ENCODE data around the gene PDE10A.
"Not testable (repeated sequence)": the region's sequence is repeated elsewhere in the genome, so short reads cannot be mapped to it uniquely, and the experiment has no call there.

PDE10A gene

GRCh38 chr6:165615636-165616035 lies 47.4 kb downstream of the PDE10A start:
- intact Hi-C loops (cut with DNase I; ENCODE audit: low total_unique reads) = no loop called here
- TF ChIP-seq, protein P1, sequence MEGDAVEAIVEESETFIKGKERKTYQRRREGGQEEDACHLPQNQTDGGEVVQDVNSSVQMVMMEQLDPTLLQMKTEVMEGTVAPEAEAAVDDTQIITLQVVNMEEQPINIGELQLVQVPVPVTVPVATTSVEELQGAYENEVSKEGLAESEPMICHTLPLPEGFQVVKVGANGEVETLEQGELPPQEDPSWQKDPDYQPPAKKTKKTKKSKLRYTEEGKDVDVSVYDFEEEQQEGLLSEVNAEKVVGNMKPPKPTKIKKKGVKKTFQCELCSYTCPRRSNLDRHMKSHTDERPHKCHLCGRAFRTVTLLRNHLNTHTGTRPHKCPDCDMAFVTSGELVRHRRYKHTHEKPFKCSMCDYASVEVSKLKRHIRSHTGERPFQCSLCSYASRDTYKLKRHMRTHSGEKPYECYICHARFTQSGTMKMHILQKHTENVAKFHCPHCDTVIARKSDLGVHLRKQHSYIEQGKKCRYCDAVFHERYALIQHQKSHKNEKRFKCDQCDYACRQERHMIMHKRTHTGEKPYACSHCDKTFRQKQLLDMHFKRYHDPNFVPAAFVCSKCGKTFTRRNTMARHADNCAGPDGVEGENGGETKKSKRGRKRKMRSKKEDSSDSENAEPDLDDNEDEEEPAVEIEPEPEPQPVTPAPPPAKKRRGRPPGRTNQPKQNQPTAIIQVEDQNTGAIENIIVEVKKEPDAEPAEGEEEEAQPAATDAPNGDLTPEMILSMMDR (IDR thresholded peaks at IDR 0.05) = no peak
- Histone ChIP-seq H3K27me3 (no peaks in the 10 kb centered on the region), H3K27ac (peak overlapping the region; percentile 42 to 71), H3K36me3 (no peaks in the 10 kb centered on the region), H3K4me3 (peak overlapping the region; percentile 39 to 46), H3K9me3 (no peaks in the 10 kb centered on the region), H3K4me1 (peaks cover 0 to 7% (median 0%) of the 10 kb centered on the region in 4 donors)
- DNase-seq = no peak

DNA sequence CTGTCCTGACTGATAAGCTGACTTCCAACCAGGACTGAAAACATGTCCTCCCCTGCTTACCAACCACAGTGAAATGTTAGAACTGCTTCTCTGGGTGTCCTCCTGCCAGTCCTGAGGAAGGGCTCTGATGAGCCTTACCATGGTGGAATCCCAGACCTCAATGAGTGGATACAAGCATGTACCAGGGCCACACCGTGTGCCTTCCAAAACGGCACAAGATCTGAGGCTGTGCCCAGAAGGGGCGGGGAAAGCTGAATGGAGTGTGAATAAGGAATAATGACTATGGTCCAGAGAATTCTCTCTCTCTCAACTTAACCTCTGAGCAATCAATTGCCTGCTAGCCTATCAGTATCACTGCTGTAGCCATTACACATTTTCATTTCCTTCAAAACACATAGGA lies 51.7 kb downstream of the PDE10A start:
- Histone ChIP-seq H3K36me3 (no peaks in the 10 kb centered on the region), H3K9me3 (no peaks in the 10 kb centered on the region), H3K27me3 (no peaks in the 10 kb centered on the region), H3K27ac (no peak overlapping the region), H3K4me1 (peaks cover 0 to 2% (median 0%) of the 10 kb centered on the region in 4 donors), H3K4me3 (no peak overlapping the region)
- TF ChIP-seq, protein P1 (IDR thresholded peaks at IDR 0.05) = no peak
- no peak for DNase-seq
- intact Hi-C loops (cut with DNase I; ENCODE audit: low total_unique reads) = no loop called here

DNA sequence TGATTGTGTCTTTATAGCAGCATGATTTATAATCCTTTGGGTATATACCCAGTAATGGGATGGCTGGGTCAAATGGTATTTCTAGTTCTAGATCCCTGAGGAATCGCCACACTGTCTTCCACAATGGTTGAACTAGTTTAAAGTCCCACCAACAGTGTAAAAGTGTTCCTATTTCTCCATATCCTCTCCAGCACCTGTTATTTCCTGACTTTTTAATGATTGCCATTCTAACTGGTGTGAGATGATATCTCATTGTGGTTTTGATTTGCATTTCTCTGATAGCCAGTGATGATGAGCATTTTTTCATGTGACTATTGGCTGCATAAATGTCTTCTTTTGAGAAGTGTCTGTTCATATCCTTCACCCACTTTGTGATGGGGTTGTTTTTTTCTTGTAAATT lies 54.5 kb downstream of the PDE10A start:
- intact Hi-C loops (cut with DNase I; ENCODE audit: low total_unique reads); H3K9me3 ChIP-seq; H3K4me3 ChIP-seq; H3K27ac ChIP-seq; H3K4me1 ChIP-seq; DNase-seq; H3K36me3 ChIP-seq; H3K27me3 ChIP-seq: not testable (repeated sequence)

GRCh38 chr6:165606740-165607008 lies 56.4 kb downstream of the PDE10A start:
- intact Hi-C loops (cut with DNase I; ENCODE audit: low total_unique reads) = no loop called here
- no peak overlapping the region for H3K4me3 ChIP-seq
- H3K36me3 ChIP-seq = no peaks in the 10 kb centered on the region
- no peaks in the 10 kb centered on the region for H3K27me3 ChIP-seq
- DNase-seq = no peak
- no peak overlapping the region for H3K27ac ChIP-seq
- H3K4me1 ChIP-seq = no peaks in the 10 kb centered on the region
- TF ChIP-seq, protein P1 (IDR thresholded peaks at IDR 0.05) = no peak
- H3K9me3 ChIP-seq = no peaks in the 10 kb centered on the region

DNA sequence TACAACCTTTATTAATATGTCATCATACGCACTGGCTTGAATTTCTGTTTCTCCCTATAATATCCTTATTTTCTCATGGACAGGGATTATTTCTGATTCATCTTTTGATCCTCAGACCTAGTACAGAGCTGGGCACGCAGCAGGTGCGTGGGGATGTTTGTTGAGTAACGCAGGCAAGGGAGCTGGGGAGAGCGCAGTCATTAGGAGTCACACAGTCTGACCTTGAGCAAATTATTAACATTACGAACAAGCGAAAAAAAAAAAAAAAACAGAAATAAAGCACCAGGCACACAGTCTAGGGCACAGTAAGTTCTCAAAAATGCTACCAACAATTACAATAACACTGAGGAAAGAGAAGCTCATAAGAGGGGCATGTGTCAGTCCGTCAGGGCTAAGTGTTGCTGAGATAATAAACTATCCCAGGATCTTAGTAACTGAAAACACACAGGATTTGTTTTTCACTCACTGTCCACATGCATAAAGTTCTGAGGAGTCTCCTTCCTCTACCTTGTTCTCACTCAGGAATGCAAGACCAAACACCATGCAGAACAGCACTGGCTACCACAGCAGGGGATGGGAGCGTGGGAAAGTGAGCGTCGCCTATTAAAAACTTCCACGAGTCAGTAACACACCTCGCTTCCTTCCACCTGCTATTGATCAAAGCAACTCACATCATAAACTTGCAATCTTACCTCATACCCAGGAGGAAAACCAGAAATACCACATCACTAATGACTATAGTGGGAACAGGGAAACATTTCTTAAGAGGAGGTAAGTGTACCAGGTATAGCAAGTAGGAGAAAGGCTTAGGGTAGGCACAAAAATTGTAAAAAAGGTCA lies 56.9 kb downstream of the PDE10A start:
- Histone ChIP-seq H3K4me3 (no peak overlapping the region), H3K36me3 (no peaks in the 10 kb centered on the region), H3K27ac (no peak overlapping the region), H3K9me3 (no peaks in the 10 kb centered on the region), H3K4me1 (no peaks in the 10 kb centered on the region), H3K27me3 (no peaks in the 10 kb centered on the region)
- intact Hi-C loops (cut with DNase I; ENCODE audit: low total_unique reads) = no loop called here
- TF ChIP-seq, protein P1 (IDR thresholded peaks at IDR 0.05) = no peak
- no peak for DNase-seq

- Histone ChIP-seq H3K4me1 (no peaks in the 10 kb centered on the region), H3K27ac (no peak overlapping the region), H3K36me3 (no peaks in the 10 kb centered on the region), H3K27me3 (no peaks in the 10 kb centered on the region), H3K4me3 (no peak overlapping the region), H3K9me3 (no peaks in the 10 kb centered on the region)
- DNase-seq = no peak
- intact Hi-C loops (cut with DNase I; ENCODE audit: low total_unique reads) = no loop called here
- TF ChIP-seq, protein P1 (IDR thresholded peaks at IDR 0.05) = no peak
These were observed 57.7 kb downstream of the PDE10A start for GRCh38 chr6:165605182-165605875.

Measured in tibial artery (tissue), 4 donors.